SW 1271 (cell line): ENCODE measurements around the gene TNFAIP2.
"Not testable (repeated sequence)": the region's sequence is repeated elsewhere in the genome, so short reads cannot be mapped to it uniquely, and the experiment has no call there.

Source experiments
- DNase-seq, 2 experiments: peaks; one replicate each; lab custom pipeline; 2025; lab: John Stamatoyannopoulos, UW

TNFAIP2 gene

DNA sequence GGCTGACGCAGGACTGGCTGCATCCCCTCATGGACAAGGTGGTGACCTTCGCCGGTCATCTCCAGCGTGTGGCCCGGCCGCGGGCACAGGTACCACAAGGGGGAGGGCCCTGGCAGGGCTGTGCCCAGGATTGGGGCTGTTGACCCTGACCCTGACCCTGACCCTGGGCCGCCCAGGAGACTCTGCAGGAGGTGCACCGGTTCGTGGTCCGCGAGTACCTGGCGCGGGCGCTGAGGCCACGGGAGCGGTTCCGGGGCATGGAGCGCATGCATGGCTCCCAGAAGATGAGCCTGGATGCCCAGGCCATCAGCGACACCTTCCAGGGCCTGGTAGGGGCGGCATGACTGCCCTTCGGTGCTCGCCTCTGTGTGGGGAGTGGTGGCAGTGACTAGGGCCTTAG is 15.8 kb upstream of the TNFAIP2 start:
- DNase-seq: no peak

DNA sequence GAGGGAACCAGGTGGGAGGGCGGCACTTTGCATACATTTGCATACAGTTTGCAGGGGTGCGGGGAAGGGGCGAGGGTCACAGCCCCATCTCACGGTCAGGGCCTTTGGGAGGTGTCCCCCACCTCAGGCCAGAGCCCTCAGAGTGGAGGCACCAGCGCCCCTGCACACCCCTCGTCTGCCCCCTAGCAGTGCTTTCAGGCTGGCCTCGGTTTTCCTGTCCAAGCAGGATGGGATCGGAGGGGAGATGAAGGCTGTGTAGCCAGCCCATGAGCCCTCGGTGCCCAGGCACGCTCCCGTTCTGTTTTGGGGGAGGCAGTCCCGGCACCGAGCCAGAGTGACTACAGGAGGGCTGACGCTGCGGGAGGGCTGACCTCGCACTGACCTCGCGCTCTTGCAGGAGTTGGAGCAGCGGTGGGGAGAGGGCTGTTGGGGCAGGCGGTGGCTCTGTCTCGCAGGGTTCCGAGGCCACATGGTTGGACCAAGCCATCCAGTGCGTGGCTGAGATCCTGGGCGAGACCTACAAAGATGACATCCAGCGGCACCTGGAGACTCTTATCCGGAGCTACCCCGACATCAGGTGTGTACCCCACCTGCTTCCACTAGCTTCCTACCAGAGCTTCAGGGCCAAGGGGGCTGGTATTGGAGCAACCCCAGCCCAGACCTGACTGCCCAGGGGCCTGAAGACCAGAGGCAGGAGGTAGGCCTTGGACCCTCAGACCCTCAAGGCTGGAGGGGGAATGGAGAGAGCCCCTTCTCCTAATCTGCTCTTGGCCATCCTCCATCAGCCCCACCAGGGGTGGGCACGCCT is 15.1 kb upstream of the TNFAIP2 start:
- DNase-seq: no peak

DNA sequence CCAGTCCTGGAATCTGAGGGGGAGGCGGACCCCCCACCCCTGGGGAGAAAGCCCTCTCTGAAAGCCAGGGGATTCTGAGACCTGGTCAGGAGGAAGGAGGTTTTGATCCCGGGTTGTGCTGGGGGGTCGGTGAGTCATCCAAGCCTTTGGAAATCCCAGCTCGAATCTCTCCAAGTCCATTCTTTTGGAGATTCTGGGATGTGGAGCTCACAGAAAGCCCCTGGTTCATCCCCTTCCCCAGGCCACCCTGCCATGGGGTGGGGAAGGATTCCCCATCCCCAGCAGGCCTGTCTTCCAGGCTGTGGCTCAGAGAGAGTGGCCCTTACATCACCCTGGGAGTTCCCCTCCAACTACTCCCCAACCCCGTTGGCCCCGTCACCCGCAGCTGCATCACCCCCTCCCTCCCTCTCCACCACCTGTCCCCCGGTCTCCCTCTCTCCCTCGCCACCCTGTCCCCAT is 14.5 kb upstream of the TNFAIP2 start:
- DNase-seq: peak in 1 of 2 experiments; percentile 9

DNA sequence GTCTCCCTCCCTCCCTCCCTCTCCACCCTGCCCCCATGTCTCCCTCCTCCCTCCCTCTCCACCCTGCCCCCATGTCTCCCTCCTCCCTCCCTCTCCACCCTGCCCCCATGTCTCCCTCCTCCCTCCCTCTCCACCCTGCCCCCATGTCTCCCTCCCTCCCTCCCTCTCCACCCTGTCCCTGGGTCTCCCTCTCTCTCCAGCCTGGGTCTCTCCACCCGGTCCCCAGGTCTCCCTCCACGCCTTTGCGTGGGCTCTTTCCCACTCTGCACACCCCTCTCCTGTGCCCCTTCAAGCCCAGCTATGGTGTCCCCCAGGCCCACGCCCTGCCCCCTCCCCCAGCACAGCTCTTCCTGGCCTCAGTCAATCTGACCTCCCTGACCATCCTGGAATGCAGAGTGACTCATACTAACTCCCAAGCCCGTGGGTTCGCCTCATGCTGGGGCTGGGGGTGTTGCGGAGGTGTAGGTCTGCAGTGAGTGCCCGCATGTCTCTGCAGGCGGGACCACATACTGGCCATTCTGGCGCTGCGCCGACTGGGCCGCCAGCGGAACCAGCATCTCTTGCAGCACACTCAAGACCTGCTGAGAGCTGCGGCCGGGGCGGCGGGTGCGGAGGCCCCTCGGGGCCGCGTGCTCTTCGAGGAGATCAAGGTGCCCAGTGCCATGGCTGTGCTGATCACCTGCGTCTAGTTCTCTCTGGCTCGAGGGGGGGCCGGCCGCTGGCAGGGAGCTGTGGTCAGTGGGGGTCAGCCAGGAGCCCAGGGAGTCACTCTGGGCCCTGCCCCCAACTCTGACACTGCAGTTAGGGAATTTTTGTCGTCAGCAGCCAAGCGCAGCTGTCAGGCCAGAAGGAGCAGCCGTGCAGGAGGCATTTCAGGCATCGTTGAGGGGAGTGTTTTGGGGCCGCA is 13.5 kb upstream of the TNFAIP2 start:
- peak in 1 of 2 experiments; percentile 57 for DNase-seq

DNA sequence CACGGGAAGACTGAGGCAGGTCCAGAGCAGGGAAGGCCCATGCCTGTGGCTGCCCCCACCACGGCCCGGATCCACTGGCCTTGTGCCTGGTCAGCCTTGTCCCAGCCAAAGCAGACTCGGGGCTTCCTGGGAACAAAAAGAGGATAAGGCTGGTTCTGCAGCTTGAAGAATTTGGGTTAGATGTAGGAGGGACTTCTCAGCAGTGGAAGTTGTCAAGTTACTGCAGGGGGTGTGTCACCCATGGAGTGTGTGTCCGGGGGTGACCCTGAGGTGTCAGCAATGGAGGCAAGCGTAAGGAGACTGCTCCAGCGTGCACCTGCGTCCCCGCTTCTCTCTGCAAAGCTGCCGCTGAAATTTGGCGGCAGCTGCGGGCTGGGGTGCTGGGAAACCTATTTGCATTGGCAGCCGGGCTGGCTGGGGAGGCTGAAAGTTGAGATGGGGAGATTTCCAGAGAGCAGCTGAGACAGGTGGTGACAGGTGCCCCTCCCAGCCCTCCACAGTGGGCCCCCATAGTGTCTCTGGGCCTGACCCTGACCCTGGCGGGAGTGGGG is 12.5 kb upstream of the TNFAIP2 start:
- no peak for DNase-seq

DNA sequence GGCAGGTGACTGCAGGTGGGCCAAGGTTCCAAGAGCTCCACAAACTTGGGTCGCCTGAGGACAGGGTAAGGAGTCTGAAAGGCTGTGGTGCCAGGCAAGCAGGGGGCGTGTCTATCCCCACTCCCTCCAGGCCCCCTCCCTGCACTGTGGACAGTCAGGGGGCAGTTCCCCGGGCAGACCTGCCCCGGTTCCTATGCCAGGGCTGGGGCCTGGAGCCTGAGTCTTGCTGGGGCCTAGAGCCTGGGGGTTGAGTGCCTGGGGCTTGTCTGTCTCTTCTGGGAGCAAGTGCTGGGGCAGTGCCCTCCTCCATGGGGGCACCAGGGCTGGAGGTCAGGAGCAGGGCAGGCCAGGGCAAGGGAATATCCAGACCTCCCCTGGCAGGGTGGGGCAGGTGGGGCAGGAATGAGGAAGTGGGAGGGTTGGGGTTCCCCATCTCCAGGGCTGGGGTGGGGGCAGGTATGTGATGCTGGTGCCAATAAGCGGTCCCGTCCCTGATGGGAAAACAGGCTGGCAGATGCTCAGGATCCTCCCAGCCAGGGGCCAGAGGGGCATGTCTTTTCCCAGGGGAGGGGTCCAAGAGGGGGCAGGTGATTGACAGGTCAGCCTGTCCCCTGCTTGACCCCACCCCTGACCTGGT is 11.9 kb upstream of the TNFAIP2 start:
- no peak for DNase-seq

DNA sequence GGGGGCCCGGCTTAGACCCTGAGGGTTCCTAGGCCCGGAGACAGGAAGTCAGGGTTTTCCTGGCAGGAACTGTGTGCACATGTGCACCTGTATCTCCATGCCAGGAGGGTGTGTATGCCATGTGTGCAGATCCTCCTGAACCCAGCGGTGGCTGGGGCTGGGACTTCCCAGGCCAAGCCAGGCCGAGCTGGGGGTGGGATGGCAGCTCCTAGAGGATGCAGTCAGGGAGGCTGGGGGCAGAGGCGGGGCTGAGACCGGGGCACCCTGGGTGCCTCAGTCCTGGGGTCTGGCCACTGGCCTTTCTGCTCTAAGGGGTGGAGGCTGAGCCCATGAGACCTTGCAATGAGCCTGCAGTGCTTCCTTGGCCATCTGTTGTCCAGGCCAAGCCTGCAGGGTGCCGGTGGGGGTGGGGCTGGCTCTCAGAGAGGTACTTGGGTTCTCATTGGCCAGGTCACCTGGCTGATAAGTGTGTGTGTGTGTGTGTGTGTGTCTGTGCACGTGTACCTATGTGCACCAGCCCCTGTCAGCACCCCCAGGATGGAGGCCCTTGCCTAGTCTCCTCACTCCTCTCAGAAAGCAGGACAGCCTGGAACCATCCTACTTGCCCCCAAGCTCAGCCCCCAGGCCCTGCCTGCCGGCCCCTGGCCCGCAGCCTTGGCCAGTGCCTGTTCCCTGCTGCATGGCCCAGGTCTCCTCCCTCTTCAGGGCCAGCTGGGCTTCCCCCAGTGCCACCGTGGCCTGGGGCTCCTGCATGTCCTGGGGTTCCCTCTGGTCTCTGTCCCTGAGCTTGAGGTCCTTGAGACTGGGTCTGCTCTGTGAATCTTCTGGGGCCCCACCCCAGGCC is 10.6 kb upstream of the TNFAIP2 start:
- DNase-seq: no peak

DNA sequence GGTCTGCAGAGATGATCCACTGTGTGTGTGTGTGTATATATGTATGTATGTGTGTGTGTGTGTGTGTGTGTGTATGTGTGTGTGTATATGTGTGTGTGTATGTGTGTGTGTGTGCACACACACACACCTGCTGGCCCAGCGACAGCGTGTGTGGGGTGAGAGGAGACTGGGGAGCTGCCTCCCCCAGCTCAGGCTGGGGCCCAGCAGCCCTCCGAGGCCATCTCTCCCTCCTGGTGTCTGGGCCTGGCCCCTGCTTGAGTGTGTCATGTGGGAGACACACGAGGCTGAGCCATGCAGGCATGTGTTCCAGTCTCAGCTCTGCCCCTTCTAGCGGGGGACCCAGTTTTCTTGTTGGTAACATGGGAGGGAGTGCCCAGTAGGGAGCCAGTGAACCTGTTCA is 10.0 kb upstream of the TNFAIP2 start:
- no peak for DNase-seq

DNA sequence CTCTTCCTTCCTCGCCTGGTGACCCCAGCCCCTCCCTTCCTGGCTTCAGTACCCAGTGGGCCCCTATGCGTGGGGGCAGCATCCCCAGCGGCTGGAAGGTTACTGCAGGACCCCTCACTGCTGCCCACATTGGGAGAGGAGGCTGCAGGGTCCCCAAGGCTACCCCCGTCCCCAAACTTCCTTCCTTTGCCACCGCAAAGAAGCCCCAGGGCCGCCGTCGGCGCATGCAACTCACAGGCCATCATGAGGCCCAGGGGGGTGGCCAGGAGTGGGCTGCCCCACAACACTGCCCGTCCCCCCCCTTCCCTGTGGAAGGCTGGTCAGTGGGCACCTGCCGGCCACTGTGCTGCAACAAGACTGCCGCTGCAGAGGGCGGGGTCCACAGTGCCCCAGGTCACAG is 9.5 kb upstream of the TNFAIP2 start:
- DNase-seq: no peak

DNA sequence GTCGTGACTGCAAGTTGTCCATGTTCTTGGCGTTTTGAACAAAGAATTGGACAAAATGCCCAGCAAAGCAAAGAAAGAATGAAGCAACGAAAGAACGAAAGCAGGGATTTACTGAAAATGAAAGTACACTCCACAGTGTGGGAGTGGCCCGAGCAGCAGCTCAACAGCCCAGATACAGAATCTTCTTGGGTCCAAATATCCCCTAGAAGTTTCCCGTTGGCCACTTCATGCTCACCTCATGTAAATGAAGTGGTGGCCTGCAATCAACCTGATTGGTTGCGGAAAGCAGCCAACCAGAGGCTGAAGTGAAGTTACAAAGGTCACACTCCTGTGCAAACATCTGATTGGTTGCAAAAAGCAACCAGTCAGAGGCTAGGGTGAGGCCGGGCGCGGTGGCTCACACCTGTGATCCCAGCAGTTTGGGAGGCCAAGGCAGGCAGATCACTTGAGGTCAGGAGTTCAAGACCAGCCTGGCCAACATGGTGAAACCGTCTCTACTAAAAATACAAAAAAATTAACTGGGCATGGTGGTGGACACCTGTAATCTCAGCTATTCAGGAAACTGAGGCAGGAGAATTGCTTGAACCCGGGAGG is 8.1 kb upstream of the TNFAIP2 start:
- not testable (repeated sequence) for DNase-seq

DNA sequence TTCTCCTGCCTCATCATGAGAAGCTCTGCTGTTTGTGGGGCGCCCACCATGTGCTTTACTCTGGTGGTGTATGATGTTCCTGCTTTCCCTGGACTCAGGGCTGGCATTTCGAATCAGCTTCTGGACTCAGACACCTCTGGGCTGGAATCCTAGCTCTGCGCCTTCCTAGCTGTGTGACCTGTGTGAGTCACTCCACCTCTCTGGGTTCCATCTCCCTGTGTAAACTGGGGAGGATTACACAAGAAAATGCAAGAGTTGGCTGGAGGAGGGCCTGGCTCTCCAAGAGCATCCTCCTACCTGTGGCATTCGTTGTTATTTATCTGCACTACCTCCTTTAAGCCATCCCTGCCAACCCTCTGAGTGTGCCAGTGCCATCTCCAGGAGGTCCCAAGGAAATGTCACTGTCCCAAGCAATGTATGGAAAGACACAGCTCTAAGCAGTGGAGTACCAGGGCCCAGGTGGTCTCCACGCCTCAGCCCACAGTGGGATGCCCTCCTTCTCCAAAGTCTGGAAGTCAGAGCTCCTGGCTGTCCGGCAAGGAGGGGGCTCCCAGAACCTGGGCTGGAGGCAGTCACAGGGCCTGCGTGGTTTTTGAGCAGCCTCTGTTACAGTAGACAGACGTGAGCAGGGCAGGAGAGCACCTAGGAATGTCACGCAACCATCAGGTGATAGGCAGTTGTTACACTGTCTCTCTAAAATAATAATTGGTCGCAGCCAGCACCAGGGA is 7.3 kb upstream of the TNFAIP2 start:
- DNase-seq: no peak

DNA sequence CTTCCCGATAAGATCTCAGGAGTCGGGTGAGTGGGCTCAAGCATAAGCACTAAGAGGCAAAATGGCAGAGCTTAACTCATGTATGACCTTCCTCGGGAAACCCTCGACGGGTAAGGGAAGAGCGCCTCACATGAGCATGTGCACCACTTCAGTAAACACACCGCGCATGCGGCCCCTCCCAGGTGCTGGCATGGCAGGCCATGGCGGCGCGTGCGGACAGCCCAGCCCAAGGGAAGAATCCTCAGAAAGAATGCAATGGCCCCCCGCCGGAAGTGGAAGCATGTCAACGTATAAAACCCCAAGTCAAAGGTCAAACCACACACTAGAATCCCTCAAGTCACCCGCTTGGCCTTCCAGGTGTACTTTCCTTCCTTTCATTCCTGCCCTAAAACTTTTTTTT is 6.6 kb upstream of the TNFAIP2 start:
- DNase-seq: no peak

DNA sequence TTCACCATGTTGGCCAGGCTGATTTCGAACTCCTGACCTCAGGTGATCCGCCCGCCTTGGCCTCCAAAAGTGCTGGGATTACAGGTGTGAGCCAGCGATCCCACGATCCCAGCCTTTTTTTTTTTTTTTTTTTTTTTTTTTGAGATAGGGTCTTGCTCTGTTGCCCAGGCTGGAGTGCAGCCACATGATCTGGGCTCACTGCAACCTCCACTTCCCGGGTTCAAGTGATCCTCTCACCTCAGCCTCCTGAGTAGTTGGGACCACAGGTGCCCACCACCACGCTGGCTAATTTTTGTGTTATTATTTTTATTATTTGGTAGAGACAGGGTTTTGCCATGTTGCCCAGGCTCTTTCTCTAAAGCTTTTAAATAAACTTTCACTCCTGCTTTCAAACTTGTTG is 5.8 kb upstream of the TNFAIP2 start:
- not testable (repeated sequence) for DNase-seq

DNA sequence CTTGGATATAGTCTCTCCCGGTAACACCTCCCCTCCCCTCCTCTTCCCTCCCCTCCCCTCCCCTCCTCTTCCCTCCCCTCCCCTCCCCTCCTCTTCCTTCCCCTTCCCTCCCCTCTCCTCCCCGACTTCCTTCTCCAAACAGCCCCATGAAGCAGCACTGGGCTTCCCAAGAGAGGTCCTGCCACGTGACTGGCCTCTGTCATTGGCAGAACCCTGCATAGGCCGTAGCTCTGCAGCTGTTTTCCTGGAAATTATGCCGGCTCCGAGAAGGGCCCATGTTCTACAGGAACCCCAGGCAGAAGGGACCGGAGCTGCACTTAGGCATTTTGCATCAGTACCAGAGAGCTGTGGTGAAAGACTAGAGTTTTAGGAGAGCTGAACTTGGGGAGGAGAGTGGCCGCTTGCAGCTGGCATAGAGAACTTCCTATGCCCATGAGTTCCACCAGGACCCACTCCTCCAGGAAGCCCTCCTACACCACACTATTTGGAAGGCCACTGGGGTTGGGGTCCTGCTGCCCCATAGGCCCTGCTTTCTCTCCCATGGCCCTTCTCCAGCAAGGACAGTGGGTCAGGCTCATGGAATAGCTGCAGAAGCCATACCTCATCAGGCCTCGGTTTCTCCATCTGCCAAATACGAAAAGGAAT is 5.1 kb upstream of the TNFAIP2 start:
- no peak for DNase-seq

DNA sequence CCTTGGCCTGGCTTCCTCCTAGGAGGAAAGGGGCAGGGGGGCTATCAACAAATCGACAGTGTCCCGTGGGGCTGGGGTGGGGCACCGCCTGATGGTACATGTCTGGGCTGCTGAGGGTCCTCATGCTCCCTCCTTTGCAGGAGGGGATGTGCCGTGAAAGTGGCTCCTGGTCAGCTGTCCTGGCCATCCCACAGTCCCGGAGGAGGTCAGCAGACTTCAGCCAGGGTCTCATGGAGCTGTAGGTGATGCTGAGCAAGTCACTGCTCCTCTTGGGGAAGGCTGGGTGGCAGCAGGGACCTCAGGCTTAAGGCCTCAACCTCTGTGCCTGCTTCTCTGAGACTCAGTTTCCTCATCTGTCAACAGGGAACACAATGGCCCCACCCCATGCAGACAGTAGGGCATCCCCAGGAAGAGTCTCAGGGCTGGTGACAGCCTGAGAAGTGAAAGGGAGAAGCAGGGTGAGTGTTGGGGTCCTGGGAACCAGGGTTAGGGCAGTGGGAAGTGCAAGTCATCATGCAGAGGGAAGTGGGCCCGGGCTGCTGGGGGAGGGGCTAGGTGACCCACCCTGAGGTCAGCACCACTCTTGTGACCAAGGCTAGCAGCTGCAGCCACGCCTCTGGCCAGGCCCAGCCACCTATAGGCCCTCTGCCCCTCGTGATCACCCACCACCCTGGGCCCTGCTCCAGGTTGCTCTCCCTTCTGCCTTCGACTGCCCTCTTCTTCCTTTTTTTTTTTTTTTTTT is 4.4 kb upstream of the TNFAIP2 start:
- DNase-seq: no peak

DNA sequence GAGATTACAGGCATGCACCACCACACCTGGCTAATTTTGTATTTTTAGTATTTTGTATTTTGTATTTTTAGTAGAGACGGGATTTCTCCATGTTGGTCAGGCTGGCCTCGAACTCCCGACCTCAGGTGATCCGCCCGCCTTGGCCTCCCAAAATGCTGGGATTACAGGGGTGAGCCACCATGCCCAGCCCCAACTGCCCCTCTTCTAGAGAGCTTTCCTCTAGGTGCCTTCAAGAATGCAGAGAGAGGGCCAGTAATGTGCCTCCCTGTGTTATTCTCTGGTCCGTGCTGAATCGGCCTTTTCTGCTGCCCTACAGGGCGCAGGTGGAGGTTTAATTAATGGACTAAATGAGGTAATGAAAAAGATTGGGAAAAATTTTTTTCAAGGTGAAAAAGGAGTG is 3.7 kb upstream of the TNFAIP2 start:
- DNase-seq: not testable (repeated sequence)

DNA sequence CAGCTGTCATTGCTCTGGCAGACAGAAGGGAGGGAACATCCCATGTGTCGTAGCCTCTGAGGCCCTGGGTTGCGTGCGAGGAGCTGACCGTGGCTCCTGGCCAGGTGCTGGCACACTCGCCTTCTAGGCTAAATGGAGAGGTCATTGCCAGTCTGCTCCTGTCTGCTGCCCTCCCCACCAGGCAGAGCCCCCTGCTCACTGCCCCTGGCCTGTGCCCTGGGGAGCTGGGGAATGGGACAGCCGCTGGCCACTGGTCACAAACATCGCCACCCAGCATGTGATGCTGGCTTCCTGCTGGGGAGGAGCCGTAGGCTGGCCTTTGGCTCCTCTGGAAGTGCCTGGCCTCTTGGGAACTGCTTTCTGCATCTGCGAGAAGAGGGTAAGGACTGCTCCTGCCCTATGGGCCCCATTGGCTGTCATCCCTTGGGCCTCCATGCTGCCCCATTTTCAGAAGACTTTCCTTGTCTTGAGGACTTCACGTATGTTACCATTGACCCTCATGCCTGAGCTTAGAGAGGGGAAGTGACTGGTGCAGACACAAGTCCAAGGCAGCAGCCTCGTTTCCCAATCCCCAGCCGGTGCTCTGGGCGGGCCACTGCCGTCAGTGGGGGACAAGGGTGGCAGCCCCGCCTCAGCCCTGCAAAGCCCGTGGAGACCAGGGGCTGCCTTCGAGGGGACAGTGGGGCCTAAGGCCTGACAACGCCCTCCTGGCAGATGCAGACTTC is 2.0 kb upstream of the TNFAIP2 start:
- no peak for DNase-seq

DNA sequence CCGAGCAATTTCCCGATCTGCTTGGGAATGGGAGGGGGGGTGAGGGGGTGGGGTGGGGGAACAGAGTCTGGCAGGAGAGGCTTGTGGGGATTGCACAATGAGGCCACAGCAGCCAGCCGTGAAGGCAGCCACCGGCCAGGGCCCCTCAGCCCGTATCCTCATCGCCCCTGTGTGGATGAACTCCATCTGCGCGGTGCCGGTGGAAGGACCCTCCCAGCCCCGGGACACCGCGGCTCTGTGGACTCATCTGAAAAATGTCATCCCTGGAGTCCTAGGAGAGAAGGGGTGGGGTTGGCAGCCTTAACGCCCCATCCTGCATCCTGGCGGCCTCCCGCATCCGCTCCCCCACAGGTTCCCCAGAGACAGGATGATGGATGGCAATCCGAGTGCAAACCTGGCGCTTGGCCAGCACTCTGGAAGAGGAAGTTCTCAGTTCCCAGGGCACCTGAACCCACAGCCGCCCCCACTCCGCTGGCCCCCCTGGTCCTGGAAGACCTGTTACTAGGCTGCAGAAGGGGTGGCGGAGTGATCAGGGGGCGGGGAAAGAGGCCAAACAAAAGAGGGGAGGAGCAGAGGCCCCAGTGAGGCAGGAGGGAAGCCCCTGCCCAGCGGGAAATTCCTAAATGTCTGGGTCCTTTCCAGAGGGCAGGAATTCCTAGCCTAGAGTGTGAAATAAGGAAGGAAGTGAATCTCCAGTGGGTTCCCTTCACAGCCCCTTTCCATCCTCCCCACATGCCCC is 1.2 kb upstream of the TNFAIP2 start:
- no peak for DNase-seq
